Right renal cortex interstitium (tissue), 3 donors: Measurements from ENCODE around the gene ZNF148. TPM values are rescaled to one million over a fixed set of nuclear protein-coding genes. Genes with fewer than 3 reads are reported as not detected.
"Not testable (repeated sequence)": the region's sequence is repeated elsewhere in the genome, so short reads cannot be mapped to it uniquely, and the experiment has no call there.

Experiments used
- DNase-seq, 3 donors: peaks; one replicate each; pipeline ENCODE4 v3.0.0-alpha.2; 2013; ENCODE audit warnings: low read depth in 3 of 3, low spot score in 2 of 3
- polyA plus RNA-seq, 3 donors: library from polyadenylated mRNA; unstranded; fragments of 120-200 nt; gene quantifications; one replicate each; pipeline ENCODE4 v1.2.1, GENCODE V29; 2013; ENCODE audit not compliant: insufficient read length in 3 of 3

The ZNF148 gene
- polyA plus RNA-seq, 3 donors, result 48.4 to 56.4 (median 51.9) TPM

GRCh38 chr3:125375950-125376679 is 990 bp upstream of the ZNF148 start:
- no peak for DNase-seq

GRCh38 chr3:125374501-125374995 is 577 bp downstream of the ZNF148 start:
- no peak for DNase-seq

- DNase-seq, result no peak
These were observed 7.5 kb downstream of the ZNF148 start for GRCh38 chr3:125367403-125368230.

GRCh38 chr3:125366132-125366531 is 9.0 kb downstream of the ZNF148 start:
- DNase-seq, result no peak

GRCh38 chr3:125359700-125360099 is 15.4 kb downstream of the ZNF148 start:
- no peak for DNase-seq

GRCh38 chr3:125358923-125359322 is 16.2 kb downstream of the ZNF148 start:
- DNase-seq, result no peak

- DNase-seq, result no peak
These were observed 17.3 kb downstream of the ZNF148 start for GRCh38 chr3:125357837-125358236.

GRCh38 chr3:125357032-125357658 is 18.0 kb downstream of the ZNF148 start:
- DNase-seq, result no peak

- DNase-seq, result no peak
These were observed 18.7 kb downstream of the ZNF148 start for GRCh38 chr3:125356140-125357026.

GRCh38 chr3:125353659-125354058 is 21.5 kb downstream of the ZNF148 start:
- DNase-seq, result no peak

- DNase-seq, result no peak
These were observed 22.0 kb downstream of the ZNF148 start for GRCh38 chr3:125353128-125353527.

- no peak for DNase-seq
These were observed 23.2 kb downstream of the ZNF148 start for GRCh38 chr3:125351814-125352456.

GRCh38 chr3:125351152-125351551 is 24.0 kb downstream of the ZNF148 start:
- no peak for DNase-seq

GRCh38 chr3:125350597-125350996 is 24.5 kb downstream of the ZNF148 start:
- no peak for DNase-seq

GRCh38 chr3:125349556-125350165 is 25.5 kb downstream of the ZNF148 start:
- DNase-seq, result no peak

GRCh38 chr3:125349055-125349454 is 26.1 kb downstream of the ZNF148 start:
- no peak for DNase-seq

GRCh38 chr3:125343367-125343766 is 31.8 kb downstream of the ZNF148 start:
- not testable (repeated sequence) for DNase-seq

- no peak for DNase-seq
These were observed 35.0 kb downstream of the ZNF148 start for GRCh38 chr3:125340121-125340520.

GRCh38 chr3:125337506-125337905 is 37.6 kb downstream of the ZNF148 start:
- DNase-seq, result no peak
